Stimulated activated CD8-positive, alpha-beta memory T cell treated with anti-CD3 and anti-CD28 coated beads, Interleukin-4, amount 100 ng/mL, for 4 hours (primary cell): ENCODE data around the gene CHKA.
A peak's percentile ranks its signal among the peaks of the same experiment; 100 is the strongest.

Experiments
- DNase-seq, 2 donors: peaks; one replicate each; pipeline ENCODE4 v3.0.0-alpha.2; 2020; ENCODE audit warnings: low read depth in 2 of 2, low spot score in 1 of 2

The CHKA gene

GRCh38 chr11:68143310-68143689 lies 22.1 kb upstream of the CHKA start:
- DNase-seq: no peak

GRCh38 chr11:68142441-68143309 lies 21.5 kb upstream of the CHKA start:
- no peak for DNase-seq

- peak; percentile 13 to 15 for DNase-seq
These were observed 20.8 kb upstream of the CHKA start for GRCh38 chr11:68142028-68142412.

- DNase-seq: no peak
These were observed 20.2 kb upstream of the CHKA start for GRCh38 chr11:68141246-68142027.

GRCh38 chr11:68140496-68141245 lies 19.5 kb upstream of the CHKA start:
- DNase-seq: no peak

GRCh38 chr11:68138237-68138636 lies 17.0 kb upstream of the CHKA start:
- no peak for DNase-seq

GRCh38 chr11:68137833-68138232 lies 16.6 kb upstream of the CHKA start:
- DNase-seq: no peak

GRCh38 chr11:68136866-68137265 lies 15.7 kb upstream of the CHKA start:
- DNase-seq: no peak

- no peak for DNase-seq
These were observed 14.0 kb upstream of the CHKA start for GRCh38 chr11:68135161-68135560.

GRCh38 chr11:68133761-68134160 lies 12.6 kb upstream of the CHKA start:
- no peak for DNase-seq

- DNase-seq: no peak
These were observed 8.9 kb upstream of the CHKA start for GRCh38 chr11:68130121-68130520.

GRCh38 chr11:68128682-68129327 lies 7.6 kb upstream of the CHKA start:
- DNase-seq: no peak

GRCh38 chr11:68127714-68128681 lies 6.8 kb upstream of the CHKA start:
- DNase-seq: no peak

GRCh38 chr11:68125164-68125563 lies 4.0 kb upstream of the CHKA start:
- DNase-seq: no peak

- DNase-seq: no peak
These were observed 1.9 kb upstream of the CHKA start for GRCh38 chr11:68122936-68123539.

- DNase-seq: peak in 1 of 2 donors; percentile 2
These were observed 718 bp downstream of the CHKA start for GRCh38 chr11:68120273-68121066.

- DNase-seq: no peak
These were observed 2.3 kb downstream of the CHKA start for GRCh38 chr11:68118706-68119448.

- no peak for DNase-seq
These were observed 3.2 kb downstream of the CHKA start for GRCh38 chr11:68117853-68118470.
